Activated CD8-positive, alpha-beta T cell treated with anti-CD3 and anti-CD28 coated beads for 36 hours (primary cell): ENCODE measurements around the gene DTNA. TPM values are rescaled to one million over a fixed set of nuclear protein-coding genes. Genes with fewer than 3 reads are reported as not detected.
A peak's percentile ranks its signal among the peaks of the same experiment; 100 is the strongest.

ENCODE experiments used
- ATAC-seq: fragments of 200-7000 bp; cut with Tn5 transposase; one replicate; pipeline ENCODE4 v1.10.0; 2021; ENCODE audit warnings: mild to moderate bottlenecking, moderate library complexity
- CTCF ChIA-PET: fragments of 350-600 bp; sonication (Branson Sonifier 250); formaldehyde crosslinking; loops from one replicate; lab custom pipeline; 2021; ENCODE audit warnings: antibody characterized with exemption; lab: Charles Lee
- POLR2A ChIA-PET: fragments of 350-600 bp; sonication (Branson Sonifier 250); formaldehyde crosslinking; loops from one replicate; lab custom pipeline; 2021; ENCODE audit warnings: antibody characterized with exemption; lab: Charles Lee
- DNase-seq: peaks from one replicate; pipeline ENCODE4 v3.0.0-alpha.2; 2020
- H3K27ac Mint-ChIP-seq: one replicate; pipeline ENCODE4 v1.8.0; 2021; ENCODE audit warnings: mild to moderate bottlenecking, mixed read lengths
- H3K27me3 Mint-ChIP-seq: one replicate; pipeline ENCODE4 v1.8.0; 2021; ENCODE audit warnings: mixed read lengths
- H3K36me3 Mint-ChIP-seq: one replicate; pipeline ENCODE4 v1.8.0; 2021; ENCODE audit warnings: low read depth, mixed read lengths
- H3K4me1 Mint-ChIP-seq: one replicate; pipeline ENCODE4 v1.8.0; 2021; ENCODE audit warnings: low read depth, mixed read lengths
- H3K4me3 Mint-ChIP-seq: one replicate; pipeline ENCODE4 v1.8.0; 2021; ENCODE audit warnings: mild to moderate bottlenecking, moderate library complexity, mixed read lengths
- H3K9me3 Mint-ChIP-seq: one replicate; pipeline ENCODE4 v1.8.0; 2021; ENCODE audit warnings: mixed read lengths
- intact Hi-C: fragments of 100-400 bp; cut with micrococcal nuclease; formaldehyde crosslinking; loops from one replicate; pipeline ENCODE4 v1.10.0; 2022
- total RNA-seq, 2 experiments: library from RNA; stranded (reverse); gene quantifications; one replicate each; pipeline ENCODE4 v1.2.3, GENCODE V29; 2021
- TF ChIP-seq, protein P1 (sequence below): fragments of 200-600 bp; IDR thresholded peaks from one replicate; pipeline ENCODE4 v1.8.0; 2022; ENCODE audit warnings: antibody characterized with exemption, mild to moderate bottlenecking

The DTNA gene
- total RNA-seq, 2 experiments from 2014 or later: 0.40 to 0.41 TPM

- intact Hi-C loops: loop anchor here (2.0 to 10.0 kb wide), 2 partner anchors 129 to 665 kb away; no protein-coding TSS in a partner anchor
- Mint-ChIP-seq H3K4me3 (no peak overlapping the region), H3K36me3 (no peaks in the 10 kb centered on the region), H3K9me3 (no peaks in the 10 kb centered on the region), H3K27ac (no peak overlapping the region), H3K27me3 (peaks cover 15% of the 10 kb centered on the region), H3K4me1 (peaks cover 4% of the 10 kb centered on the region)
- peak; percentile 45 for ATAC-seq
- CTCF ChIA-PET: interaction anchor here (0.9 to 4.8 kb wide), 5 partner anchors 18 to 150 kb away, joined by 3 to 30 read pairs (median 3); no protein-coding TSS in a partner anchor
- POLR2A ChIA-PET: no interaction called here
- DNase-seq: no peak
- TF ChIP-seq, protein P1, sequence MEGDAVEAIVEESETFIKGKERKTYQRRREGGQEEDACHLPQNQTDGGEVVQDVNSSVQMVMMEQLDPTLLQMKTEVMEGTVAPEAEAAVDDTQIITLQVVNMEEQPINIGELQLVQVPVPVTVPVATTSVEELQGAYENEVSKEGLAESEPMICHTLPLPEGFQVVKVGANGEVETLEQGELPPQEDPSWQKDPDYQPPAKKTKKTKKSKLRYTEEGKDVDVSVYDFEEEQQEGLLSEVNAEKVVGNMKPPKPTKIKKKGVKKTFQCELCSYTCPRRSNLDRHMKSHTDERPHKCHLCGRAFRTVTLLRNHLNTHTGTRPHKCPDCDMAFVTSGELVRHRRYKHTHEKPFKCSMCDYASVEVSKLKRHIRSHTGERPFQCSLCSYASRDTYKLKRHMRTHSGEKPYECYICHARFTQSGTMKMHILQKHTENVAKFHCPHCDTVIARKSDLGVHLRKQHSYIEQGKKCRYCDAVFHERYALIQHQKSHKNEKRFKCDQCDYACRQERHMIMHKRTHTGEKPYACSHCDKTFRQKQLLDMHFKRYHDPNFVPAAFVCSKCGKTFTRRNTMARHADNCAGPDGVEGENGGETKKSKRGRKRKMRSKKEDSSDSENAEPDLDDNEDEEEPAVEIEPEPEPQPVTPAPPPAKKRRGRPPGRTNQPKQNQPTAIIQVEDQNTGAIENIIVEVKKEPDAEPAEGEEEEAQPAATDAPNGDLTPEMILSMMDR: no peak
Measured at GRCh38 chr18:34789768-34790344, 79.8 kb downstream of the DTNA start.

GRCh38 chr18:34794348-34794747 lies 84.2 kb downstream of the DTNA start:
- peaks cover 15% of the 10 kb centered on the region for H3K27me3 Mint-ChIP-seq
- H3K27ac Mint-ChIP-seq: no peak overlapping the region
- TF ChIP-seq, protein P1: no peak
- CTCF ChIA-PET: interaction anchor here (1.1 to 1.4 kb wide), 2 partner anchors 16 to 133 kb away, joined by 3 read pairs; no protein-coding TSS in a partner anchor
- no peak for DNase-seq
- H3K9me3 Mint-ChIP-seq: no peaks in the 10 kb centered on the region
- peaks cover 10% of the 10 kb centered on the region for H3K4me1 Mint-ChIP-seq
- intact Hi-C loops: no loop called here
- POLR2A ChIA-PET: no interaction called here
- no peaks in the 10 kb centered on the region for H3K36me3 Mint-ChIP-seq
- no peak overlapping the region for H3K4me3 Mint-ChIP-seq
- ATAC-seq: no peak

- intact Hi-C loops: no loop called here
- ATAC-seq (no peak), DNase-seq (no peak)
- no peak overlapping the region for H3K27ac Mint-ChIP-seq
- H3K36me3 Mint-ChIP-seq: no peaks in the 10 kb centered on the region
- H3K4me3 Mint-ChIP-seq: no peak overlapping the region
- ChIA-PET POLR2A (no interaction called here), CTCF (interaction anchor here (1.1 kb wide), 1 partner anchor 15 kb away, joined by 3 read pairs; no protein-coding TSS in a partner anchor)
- H3K9me3 Mint-ChIP-seq: no peaks in the 10 kb centered on the region
- peaks cover 7% of the 10 kb centered on the region for H3K4me1 Mint-ChIP-seq
- peaks cover 15% of the 10 kb centered on the region for H3K27me3 Mint-ChIP-seq
- TF ChIP-seq, protein P1: no peak
Measured at GRCh38 chr18:34795070-34795732, 85.1 kb downstream of the DTNA start.

- no peak overlapping the region for H3K4me3 Mint-ChIP-seq
- peaks cover 12% of the 10 kb centered on the region for H3K27me3 Mint-ChIP-seq
- no peaks in the 10 kb centered on the region for H3K36me3 Mint-ChIP-seq
- POLR2A ChIA-PET: no interaction called here
- H3K4me1 Mint-ChIP-seq: peaks cover 6% of the 10 kb centered on the region
- CTCF ChIA-PET: no interaction called here
- intact Hi-C loops: no loop called here
- no peak for DNase-seq
- TF ChIP-seq, protein P1: no peak
- no peak for ATAC-seq
- no peak overlapping the region for H3K27ac Mint-ChIP-seq
- H3K9me3 Mint-ChIP-seq: no peaks in the 10 kb centered on the region
Measured at GRCh38 chr18:34796035-34796657, 86.0 kb downstream of the DTNA start.
